Measurements from ENCODE around the gene LACTBL1.
"Not testable (repeated sequence)": the region's sequence is repeated elsewhere in the genome, so short reads cannot be mapped to it uniquely, and the experiment has no call there.

The LACTBL1 gene

GRCh38 chr1:22980471-22980790 is 7.8 kb upstream of the LACTBL1 start:
- DNase-seq; in situ Hi-C loops (cut with HindIII; ENCODE audit: low pct_ligation_motif_present, low pct_unique_long_range_greater_than_20kb, low sequenced_read_pairs): not testable (repeated sequence)

DNA sequence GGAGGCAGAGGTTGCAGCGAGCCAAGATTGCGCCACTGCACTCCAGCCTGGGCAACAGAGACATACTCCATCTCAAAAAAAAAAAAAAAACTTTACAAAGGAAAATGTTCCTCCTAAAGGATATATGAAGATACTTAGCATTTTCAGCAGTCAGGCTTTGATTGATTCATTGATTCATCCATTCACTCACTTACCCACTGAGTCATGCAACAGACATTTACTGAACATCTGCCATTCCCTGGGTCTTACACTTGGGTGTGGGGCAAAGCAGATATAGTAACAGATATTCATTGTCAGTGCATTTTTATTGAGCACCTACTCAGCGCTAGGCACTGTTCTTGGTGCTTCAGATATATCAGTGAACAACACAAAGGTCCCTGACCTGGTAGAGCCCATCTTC is 5.6 kb upstream of the LACTBL1 start:
- in situ Hi-C loops (cut with HindIII; ENCODE audit: low pct_ligation_motif_present, low pct_unique_long_range_greater_than_20kb, low sequenced_read_pairs) = no loop called here
- peak; percentile 37 for DNase-seq

- peak; percentile 83 for DNase-seq
- in situ Hi-C loops (cut with HindIII; ENCODE audit: low pct_ligation_motif_present, low pct_unique_long_range_greater_than_20kb, low sequenced_read_pairs) = no loop called here
These were observed 4.0 kb upstream of the LACTBL1 start for GRCh38 chr1:22976461-22977243.

DNA sequence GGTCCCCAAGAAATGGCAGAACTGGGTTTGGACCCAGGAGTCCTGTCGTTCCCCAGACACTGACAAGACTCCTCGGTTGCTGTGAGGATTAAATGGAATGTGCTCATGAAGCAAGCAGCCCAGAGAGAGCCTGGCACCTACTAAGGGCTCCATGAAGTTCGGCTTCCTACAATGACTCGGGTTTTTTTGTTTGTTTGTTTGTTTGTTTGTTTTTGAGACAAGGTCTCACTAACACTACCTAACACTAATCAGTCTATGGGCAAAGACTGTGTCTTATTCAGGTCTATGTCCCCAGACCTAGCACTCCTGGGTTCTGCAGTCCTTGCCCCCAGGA is 3.4 kb upstream of the LACTBL1 start:
- in situ Hi-C loops (cut with HindIII; ENCODE audit: low pct_ligation_motif_present, low pct_unique_long_range_greater_than_20kb, low sequenced_read_pairs) = no loop called here
- no peak for DNase-seq

DNA sequence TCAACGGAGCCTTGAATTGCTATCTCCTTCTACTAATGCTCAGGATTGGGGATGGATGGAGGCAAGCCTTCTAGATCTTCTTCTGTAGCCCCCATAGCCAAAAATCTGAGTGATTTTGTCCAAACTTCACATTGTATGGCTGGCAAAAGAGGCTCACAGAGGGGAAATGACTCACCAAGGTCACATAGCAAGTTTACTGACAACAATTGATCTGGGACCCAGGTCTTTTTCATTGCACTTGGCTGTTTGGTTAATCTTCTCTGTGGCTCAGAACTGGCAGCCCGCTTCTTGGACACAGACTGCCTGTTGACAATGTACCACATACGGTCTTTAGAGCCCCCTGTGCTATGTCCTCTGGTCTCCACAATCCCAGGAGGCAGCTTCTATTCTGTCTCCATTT is 3.0 kb upstream of the LACTBL1 start:
- DNase-seq = no peak
- in situ Hi-C loops (cut with HindIII; ENCODE audit: low pct_ligation_motif_present, low pct_unique_long_range_greater_than_20kb, low sequenced_read_pairs) = no loop called here

- in situ Hi-C loops (cut with HindIII; ENCODE audit: low pct_ligation_motif_present, low pct_unique_long_range_greater_than_20kb, low sequenced_read_pairs) = no loop called here
- DNase-seq = no peak
These were observed 858 bp downstream of the LACTBL1 start for GRCh38 chr1:22971611-22972405.

DNA sequence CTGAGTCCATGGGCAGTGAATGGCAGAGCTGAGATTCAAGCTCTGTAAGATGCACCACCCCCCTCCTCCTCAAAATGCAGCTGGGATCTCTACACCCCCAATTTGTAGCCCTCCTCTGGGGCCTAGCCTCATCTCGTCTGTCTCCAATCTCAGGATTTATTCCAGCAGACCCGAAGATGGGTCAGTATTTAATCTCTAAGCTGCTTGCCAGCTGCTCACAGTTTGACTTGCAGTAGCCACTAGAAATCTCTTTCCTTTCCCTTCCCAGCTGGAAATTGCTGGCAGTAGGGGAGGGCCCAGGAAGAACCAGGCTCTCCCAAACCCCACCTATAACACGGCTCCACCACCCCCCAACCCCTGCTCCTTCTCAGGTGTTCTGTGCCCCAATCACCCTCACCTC is 1.5 kb downstream of the LACTBL1 start:
- DNase-seq = no peak
- in situ Hi-C loops (cut with HindIII; ENCODE audit: low pct_ligation_motif_present, low pct_unique_long_range_greater_than_20kb, low sequenced_read_pairs) = no loop called here

- DNase-seq = no peak
- in situ Hi-C loops (cut with HindIII; ENCODE audit: low pct_ligation_motif_present, low pct_unique_long_range_greater_than_20kb, low sequenced_read_pairs) = no loop called here
These were observed 2.6 kb downstream of the LACTBL1 start for GRCh38 chr1:22970096-22970495.

DNA sequence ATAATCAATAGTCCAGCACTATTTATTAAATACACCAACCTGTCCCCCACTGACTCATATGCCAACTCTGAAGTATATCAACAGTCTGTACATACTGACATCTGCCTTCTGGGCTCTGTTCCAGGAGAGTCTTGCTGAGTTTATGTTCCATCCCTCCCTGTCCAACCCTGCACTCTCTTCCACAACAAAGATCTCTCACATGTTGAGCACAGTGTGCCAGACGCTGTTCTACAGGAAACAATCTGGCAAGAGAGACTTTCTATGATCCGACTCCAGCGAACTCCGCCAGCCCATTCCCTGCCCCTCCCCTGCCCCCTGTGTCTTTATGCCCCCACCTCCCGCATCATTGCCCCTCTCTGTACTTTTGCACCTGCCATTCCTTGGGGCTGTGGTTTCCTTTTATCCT is 3.4 kb downstream of the LACTBL1 start:
- no peak for DNase-seq
- in situ Hi-C loops (cut with HindIII; ENCODE audit: low pct_ligation_motif_present, low pct_unique_long_range_greater_than_20kb, low sequenced_read_pairs) = no loop called here

DNA sequence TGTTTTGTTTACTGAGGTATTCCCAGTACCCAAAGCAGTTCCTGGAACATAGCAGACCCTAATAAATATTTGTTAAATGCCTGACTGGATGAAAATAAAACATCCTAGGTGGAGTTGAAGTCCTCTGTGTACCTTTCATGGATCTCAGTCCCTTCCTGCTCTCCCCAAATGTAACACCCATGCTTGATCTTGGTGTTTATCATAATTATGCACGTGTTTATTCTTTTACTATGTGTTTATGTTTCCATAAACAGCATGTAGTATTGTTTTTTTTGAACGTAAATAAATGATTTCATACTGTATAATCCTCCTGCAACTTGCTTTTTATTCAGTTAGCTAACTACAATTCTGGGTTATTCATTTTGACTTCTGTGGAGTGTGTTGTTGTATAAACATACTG is 4.8 kb downstream of the LACTBL1 start:
- DNase-seq = no peak
- in situ Hi-C loops (cut with HindIII; ENCODE audit: low pct_ligation_motif_present, low pct_unique_long_range_greater_than_20kb, low sequenced_read_pairs) = no loop called here

DNA sequence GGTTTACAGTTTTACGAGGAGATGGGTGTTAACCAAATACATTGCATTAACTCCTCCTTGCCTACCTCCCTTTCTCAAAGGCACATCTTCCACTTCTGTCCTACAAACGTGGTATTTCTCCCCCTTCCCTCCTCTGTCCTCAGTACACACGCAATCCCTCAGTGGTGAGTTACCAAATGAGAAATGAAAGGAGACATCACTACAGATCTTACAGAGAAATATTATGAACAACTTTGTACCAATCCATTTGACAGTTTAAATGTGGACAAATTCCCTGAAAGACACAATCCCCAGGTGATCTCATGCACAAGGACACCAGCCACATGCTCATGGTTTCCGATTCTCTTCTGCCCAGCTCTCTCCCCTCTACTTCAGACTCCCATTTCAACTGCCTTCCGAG is 6.4 kb downstream of the LACTBL1 start:
- in situ Hi-C loops (cut with HindIII; ENCODE audit: low pct_ligation_motif_present, low pct_unique_long_range_greater_than_20kb, low sequenced_read_pairs) = no loop called here
- no peak for DNase-seq

GRCh38 chr1:22963044-22963677 is 9.5 kb downstream of the LACTBL1 start:
- in situ Hi-C loops (cut with HindIII; ENCODE audit: low pct_ligation_motif_present, low pct_unique_long_range_greater_than_20kb, low sequenced_read_pairs) = no loop called here

DNA sequence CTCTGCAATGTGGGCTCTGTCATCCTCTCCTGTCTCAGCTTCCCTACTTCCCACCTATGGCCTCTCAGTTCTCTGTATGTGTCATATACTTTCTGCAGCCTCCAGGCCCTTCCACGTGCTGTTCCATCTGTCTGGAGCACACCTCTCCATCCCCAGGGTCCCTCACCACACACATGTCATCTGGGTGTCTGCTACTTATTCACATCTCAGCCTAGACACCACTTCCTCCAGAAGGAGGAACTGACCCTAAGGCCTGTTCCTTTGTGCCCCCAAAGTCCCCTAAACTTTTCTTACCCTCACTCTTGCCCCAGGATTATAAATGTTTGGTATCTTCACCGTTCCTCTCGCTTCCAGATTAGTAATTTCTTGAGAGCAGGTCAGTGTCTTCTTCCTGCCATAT is 10.1 kb downstream of the LACTBL1 start:
- in situ Hi-C loops (cut with HindIII; ENCODE audit: low pct_ligation_motif_present, low pct_unique_long_range_greater_than_20kb, low sequenced_read_pairs) = no loop called here
- DNase-seq = no peak

More at GRCh38 chr1:22963044-22963677, 9.5 kb downstream of the LACTBL1 start:
- no peak for DNase-seq

DNA sequence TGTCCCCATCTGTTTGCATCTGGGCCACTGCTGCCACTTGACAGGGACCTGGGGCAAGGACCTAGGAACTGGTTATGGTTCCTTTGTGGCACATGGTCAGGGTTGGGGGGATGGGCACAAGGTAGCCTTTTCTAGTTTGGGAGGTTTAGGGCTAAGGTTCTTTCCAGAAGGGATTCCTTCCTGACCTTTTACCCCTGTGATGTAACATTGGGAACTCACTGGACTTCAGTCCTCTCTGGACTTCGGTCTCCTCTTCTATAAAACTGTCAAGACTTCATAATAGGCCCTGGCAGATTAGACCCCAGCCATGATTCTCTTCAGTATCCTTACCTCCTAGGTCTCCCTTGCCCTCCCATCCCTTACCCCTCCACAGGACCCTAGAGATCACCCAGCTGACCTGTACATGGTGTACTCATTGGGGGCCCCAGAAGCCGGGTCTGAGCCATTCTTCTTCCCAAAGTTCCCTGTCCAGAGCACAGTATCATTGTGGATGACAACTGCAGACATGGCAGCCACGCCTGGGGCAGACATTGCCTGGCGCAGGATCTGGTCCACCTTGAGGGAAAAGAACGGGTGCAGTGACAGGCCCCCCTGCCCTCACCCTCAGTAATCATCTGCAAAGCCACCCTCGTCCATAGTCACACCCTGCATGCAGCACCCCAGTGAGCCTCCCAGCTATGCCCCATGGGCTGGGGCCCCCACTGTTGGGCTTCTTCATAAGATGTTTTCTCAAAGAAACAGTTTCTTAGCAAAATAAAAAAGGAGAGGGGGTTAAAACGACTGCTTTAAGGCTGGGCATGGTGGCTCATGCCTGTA is 12.9 kb downstream of the LACTBL1 start:
- in situ Hi-C loops (cut with HindIII; ENCODE audit: low pct_ligation_motif_present, low pct_unique_long_range_greater_than_20kb, low sequenced_read_pairs) = no loop called here

GRCh38 chr1:22958556-22958955 is 14.1 kb downstream of the LACTBL1 start:
- no peak for DNase-seq
- in situ Hi-C loops (cut with HindIII; ENCODE audit: low pct_ligation_motif_present, low pct_unique_long_range_greater_than_20kb, low sequenced_read_pairs) = no loop called here

More for the DNA sequence above, 12.9 kb downstream of the LACTBL1 start:
- no peak for DNase-seq

DNA sequence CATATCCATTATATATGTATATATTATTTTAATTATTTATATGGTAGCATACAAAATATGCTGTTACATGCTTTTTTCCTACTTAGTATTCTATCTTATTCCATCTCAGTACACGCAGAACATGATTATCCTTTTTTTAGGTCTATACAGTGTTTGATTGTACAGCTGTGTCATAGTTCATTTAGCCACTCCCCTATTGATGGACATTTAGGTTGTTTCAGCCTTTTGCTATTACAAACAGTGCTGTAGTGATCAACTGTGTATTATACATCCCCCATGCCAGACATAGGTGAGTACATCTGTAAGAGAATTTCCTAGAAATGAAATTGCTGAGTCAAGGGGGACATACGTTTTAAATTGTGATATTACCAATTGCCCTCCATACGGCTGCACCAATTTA is 15.6 kb downstream of the LACTBL1 start:
- in situ Hi-C loops (cut with HindIII; ENCODE audit: low pct_ligation_motif_present, low pct_unique_long_range_greater_than_20kb, low sequenced_read_pairs) = no loop called here
- DNase-seq = no peak

DNA sequence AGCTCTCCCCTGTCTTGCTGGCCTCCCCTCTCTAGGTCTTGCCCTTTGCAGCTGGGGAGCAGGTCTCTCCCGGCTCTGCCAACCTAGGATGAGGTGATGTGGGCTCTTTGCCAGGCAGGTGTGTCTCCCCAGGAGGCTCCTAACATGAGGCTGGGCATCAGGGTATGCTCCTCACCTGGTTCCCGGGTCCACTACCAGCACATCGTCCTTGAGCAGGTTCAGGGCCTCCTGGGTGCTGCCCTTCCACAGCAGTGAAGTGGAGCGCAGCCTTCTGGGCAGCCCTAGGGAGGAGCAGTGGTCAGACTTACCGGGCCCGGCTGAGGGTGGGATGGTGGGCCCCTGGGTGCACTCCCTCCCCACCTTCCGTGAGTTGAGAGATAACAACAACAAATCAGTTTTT is 17.5 kb downstream of the LACTBL1 start:
- in situ Hi-C loops (cut with HindIII; ENCODE audit: low pct_ligation_motif_present, low pct_unique_long_range_greater_than_20kb, low sequenced_read_pairs) = no loop called here
- DNase-seq = no peak

DNA sequence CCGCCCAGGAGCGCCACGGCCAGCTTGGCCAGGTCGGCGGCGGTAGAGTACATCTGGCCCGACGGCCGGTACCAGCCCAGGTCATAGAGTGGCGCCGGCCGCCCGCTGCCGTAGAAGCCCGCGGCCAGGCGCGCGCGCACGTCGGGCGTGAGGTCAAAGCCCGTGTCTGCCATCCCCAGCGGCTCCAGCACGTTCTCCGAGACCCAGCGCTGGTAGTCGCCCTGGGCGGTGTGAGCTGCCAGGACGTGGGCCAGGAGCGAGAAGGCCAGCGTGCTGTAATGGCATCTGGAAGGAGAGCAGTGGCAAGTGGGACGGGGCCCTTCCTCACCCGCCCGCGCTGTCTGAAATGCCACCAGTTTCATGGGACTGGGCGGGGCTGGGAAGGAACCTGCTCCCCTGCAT is 18.9 kb downstream of the LACTBL1 start:
- DNase-seq = no peak
- in situ Hi-C loops (cut with HindIII; ENCODE audit: low pct_ligation_motif_present, low pct_unique_long_range_greater_than_20kb, low sequenced_read_pairs) = no loop called here
